ENCODE data around the gene LCP2. TPM values are rescaled to one million over a fixed set of nuclear protein-coding genes. Genes with fewer than 3 reads are reported as not detected.

LCP2 gene
- total RNA-seq, 1 experiment from 2014 or later = 0.61 TPM

GRCh38 chr5:170248172-170248930, 49.2 kb downstream of the LCP2 start (continued):
- TF ChIP-seq, protein P1, sequence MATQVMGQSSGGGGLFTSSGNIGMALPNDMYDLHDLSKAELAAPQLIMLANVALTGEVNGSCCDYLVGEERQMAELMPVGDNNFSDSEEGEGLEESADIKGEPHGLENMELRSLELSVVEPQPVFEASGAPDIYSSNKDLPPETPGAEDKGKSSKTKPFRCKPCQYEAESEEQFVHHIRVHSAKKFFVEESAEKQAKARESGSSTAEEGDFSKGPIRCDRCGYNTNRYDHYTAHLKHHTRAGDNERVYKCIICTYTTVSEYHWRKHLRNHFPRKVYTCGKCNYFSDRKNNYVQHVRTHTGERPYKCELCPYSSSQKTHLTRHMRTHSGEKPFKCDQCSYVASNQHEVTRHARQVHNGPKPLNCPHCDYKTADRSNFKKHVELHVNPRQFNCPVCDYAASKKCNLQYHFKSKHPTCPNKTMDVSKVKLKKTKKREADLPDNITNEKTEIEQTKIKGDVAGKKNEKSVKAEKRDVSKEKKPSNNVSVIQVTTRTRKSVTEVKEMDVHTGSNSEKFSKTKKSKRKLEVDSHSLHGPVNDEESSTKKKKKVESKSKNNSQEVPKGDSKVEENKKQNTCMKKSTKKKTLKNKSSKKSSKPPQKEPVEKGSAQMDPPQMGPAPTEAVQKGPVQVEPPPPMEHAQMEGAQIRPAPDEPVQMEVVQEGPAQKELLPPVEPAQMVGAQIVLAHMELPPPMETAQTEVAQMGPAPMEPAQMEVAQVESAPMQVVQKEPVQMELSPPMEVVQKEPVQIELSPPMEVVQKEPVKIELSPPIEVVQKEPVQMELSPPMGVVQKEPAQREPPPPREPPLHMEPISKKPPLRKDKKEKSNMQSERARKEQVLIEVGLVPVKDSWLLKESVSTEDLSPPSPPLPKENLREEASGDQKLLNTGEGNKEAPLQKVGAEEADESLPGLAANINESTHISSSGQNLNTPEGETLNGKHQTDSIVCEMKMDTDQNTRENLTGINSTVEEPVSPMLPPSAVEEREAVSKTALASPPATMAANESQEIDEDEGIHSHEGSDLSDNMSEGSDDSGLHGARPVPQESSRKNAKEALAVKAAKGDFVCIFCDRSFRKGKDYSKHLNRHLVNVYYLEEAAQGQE (IDR thresholded peaks at IDR 0.05; ENCODE audit: low read depth) = no peak
- TF ChIP-seq CBX3 (IDR thresholded peaks at IDR 0.05; ENCODE audit: low read depth) (no peak), POLR2AphosphoS5 (IDR thresholded peaks at IDR 0.05; ENCODE audit: low read depth, low read length) (no peak), POLR2A (IDR thresholded peaks at IDR 0.05; ENCODE audit: borderline replicate concordance, extremely low read depth, insufficient read depth, insufficient read length) (no peak), FOSL1 (IDR thresholded peaks at IDR 0.05; ENCODE audit: low read depth) (no peak), ELF1 (IDR thresholded peaks at IDR 0.05; ENCODE audit: borderline replicate concordance, low read depth) (no peak), ZNF274 (IDR thresholded peaks at IDR 0.05; ENCODE audit: low read depth, low read length) (no peak)

DNA sequence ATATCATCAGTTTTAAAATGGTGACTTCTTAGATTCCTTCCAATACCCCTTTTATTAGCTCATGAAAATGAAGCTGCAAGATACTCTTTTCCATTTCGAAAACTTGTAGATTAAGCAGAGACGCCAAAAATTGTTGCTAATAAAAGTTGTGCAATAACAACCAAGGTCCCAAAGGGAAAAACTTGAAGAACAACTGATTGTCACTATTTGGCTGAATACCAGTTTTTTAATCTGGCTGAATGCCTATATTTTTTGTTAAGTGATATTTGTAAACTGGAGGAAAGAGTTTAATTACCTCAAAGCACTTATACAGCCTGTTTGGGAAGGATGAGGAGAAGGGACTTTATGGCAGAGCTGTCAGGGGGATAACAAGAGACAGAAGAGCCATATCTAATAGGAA, 50.2 kb downstream of the LCP2 start:
- no peaks in the 10 kb centered on the region for H3K9me3 ChIP-seq (ENCODE audit: control insufficient read depth in 1 of 2, insufficient read depth in 1 of 2, low read depth in 1 of 2, low read length in 2 of 2)
- POLR2A ChIA-PET = no interaction called here
- no peaks in the 10 kb centered on the region for H3K4me1 ChIP-seq (ENCODE audit: control insufficient read depth in 1 of 2, insufficient read depth in 2 of 2, low read length in 2 of 2)
- no TSS peak for BruUV-seq (replicated peaks)
- RAD21 ChIA-PET (ENCODE audit: low non-redundant PET in 1 of 2, low total read pairs in 2 of 2, uncharacterized antibody in 2 of 2, unreplicated experiment in 2 of 2) = no interaction called here
- no peak overlapping the region for H3K4me2 ChIP-seq (ENCODE audit: low read length)
- no peaks in the 10 kb centered on the region for H4K20me1 ChIP-seq (ENCODE audit: insufficient read depth)
- no peaks in the 10 kb centered on the region for H3K79me2 ChIP-seq (ENCODE audit: insufficient read depth, low read length)
- no peak overlapping the region for H3K9ac ChIP-seq (ENCODE audit: low read length)
- CTCF ChIA-PET = no interaction called here
- DNase-seq (ENCODE audit: low read depth, low spot score) (no peak), ATAC-seq (no peak)
- no peaks in the 10 kb centered on the region for H3K9me2 ChIP-seq (ENCODE audit: insufficient read depth)
- no peak overlapping the region for H3K27ac ChIP-seq (ENCODE audit: low read depth, low read length)
- TF ChIP-seq ZNF274 (IDR thresholded peaks at IDR 0.05; ENCODE audit: low read depth, low read length) (no peak), CEBPB (IDR thresholded peaks at IDR 0.05; ENCODE audit: low read depth) (no peak)
- intact Hi-C loops (cut with micrococcal nuclease) = no loop called here
- no peak overlapping the region for H3K4me3 ChIP-seq (replicated peaks in 1 of 2; ENCODE audit: low read depth in 1 of 2, low read length in 2 of 2)
- H3K27me3 ChIP-seq (ENCODE audit: insufficient read depth, low read length) = peaks cover 58% of the 10 kb centered on the region
- no peak overlapping the region for H2AFZ ChIP-seq (ENCODE audit: low read depth, low read length, poor library complexity, severe bottlenecking)
- H3K36me3 ChIP-seq (ENCODE audit: control insufficient read depth in 1 of 2, insufficient read depth in 2 of 2, low read length in 2 of 2) = no peaks in the 10 kb centered on the region
